ENCODE measurements around the gene SRD5A3. TPM values are rescaled to one million over a fixed set of nuclear protein-coding genes. Genes with fewer than 3 reads are reported as not detected.

The SRD5A3 gene
- total RNA-seq, 2 donors from 2014 or later, result 6.7 to 11.5 TPM

DNA sequence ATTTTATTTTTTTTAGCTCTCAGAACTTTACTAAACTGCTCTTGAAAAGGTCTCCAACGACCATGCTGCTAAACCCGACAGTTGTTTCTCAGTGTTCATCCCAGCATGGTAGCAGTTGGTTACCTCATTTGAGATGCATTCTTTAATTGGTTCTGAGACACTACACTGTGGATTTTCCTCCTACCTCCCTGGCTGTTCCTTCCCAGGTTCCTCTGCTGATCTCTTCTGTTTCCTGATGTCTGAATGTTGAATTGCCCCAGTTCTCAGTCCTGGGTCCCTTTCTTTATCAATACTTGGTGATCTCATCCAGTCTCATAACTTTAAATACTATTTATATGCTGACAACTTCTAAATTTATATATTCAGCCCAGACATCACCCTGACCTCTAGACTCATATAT is 30.7 kb downstream of the SRD5A3 start:
- DNase-seq (no peak), ATAC-seq (no peak)
- Histone ChIP-seq H3K4me3 (no peak overlapping the region), H3K9me3 (no peaks in the 10 kb centered on the region), H3K36me3 (replicated peaks in 1 of 2; ENCODE audit: insufficient read depth in 1 of 2, low read depth in 2 of 2) (no peaks in the 10 kb centered on the region), H3K27ac (no peak overlapping the region), H3K4me1 (peaks cover 7% of the 10 kb centered on the region), H3K27me3 (no peaks in the 10 kb centered on the region)
- 91 to 93% methylated on average over 2 of the region's 2 CpGs for WGBS, 2 donors
- intact Hi-C loops (cut with DNase I), result no loop called here
- TF ChIP-seq POLR2A (IDR thresholded peaks at IDR 0.05), result no peak
- TF ChIP-seq, protein P1, sequence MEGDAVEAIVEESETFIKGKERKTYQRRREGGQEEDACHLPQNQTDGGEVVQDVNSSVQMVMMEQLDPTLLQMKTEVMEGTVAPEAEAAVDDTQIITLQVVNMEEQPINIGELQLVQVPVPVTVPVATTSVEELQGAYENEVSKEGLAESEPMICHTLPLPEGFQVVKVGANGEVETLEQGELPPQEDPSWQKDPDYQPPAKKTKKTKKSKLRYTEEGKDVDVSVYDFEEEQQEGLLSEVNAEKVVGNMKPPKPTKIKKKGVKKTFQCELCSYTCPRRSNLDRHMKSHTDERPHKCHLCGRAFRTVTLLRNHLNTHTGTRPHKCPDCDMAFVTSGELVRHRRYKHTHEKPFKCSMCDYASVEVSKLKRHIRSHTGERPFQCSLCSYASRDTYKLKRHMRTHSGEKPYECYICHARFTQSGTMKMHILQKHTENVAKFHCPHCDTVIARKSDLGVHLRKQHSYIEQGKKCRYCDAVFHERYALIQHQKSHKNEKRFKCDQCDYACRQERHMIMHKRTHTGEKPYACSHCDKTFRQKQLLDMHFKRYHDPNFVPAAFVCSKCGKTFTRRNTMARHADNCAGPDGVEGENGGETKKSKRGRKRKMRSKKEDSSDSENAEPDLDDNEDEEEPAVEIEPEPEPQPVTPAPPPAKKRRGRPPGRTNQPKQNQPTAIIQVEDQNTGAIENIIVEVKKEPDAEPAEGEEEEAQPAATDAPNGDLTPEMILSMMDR (IDR thresholded peaks at IDR 0.05), result no peak

- H3K4me3 ChIP-seq, result no peak overlapping the region
- DNase-seq (peak; percentile 70 to 80 (median 76)), ATAC-seq (peak; percentile 56)
- H3K36me3 ChIP-seq (replicated peaks in 1 of 2; ENCODE audit: insufficient read depth in 1 of 2, low read depth in 2 of 2), result no peaks in the 10 kb centered on the region
- TF ChIP-seq, protein P1 (IDR thresholded peaks at IDR 0.05), result no peak
- no peak for TF ChIP-seq POLR2A (IDR thresholded peaks at IDR 0.05)
- no peaks in the 10 kb centered on the region for H3K9me3 ChIP-seq
- H3K27ac ChIP-seq, result peak overlapping the region in 1 of 4 donors; percentile 62
- H3K4me1 ChIP-seq, result peaks cover 7% of the 10 kb centered on the region
- 32 to 38% methylated on average over 13 of the region's 13 CpGs for WGBS, 2 donors
- H3K27me3 ChIP-seq, result no peaks in the 10 kb centered on the region
- intact Hi-C loops (cut with DNase I), result no loop called here
Measured at GRCh38 chr4:55378617-55379467, 32.8 kb downstream of the SRD5A3 start.

DNA sequence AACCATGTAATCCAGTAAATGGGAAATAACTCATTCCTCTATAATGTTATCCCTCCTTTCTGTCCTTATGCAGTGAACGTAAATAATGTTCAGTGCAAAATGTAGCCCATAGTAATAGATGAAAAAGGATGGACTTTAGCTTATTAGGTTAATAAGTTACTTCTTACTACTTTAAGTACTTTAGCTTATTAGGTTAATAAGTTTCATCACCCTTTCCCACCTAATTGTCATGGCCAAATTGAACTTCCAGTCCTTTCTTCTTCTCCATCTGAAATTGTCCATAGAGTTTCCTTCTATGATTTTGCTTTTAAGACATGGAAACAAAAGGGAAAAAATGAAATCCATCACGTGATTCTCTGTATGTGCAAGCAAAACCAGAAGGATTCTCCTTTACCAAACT is 34.5 kb downstream of the SRD5A3 start:
- 87 to 89% methylated on average over 2 of the region's 2 CpGs for WGBS, 2 donors
- ATAC-seq, result no peak
- TF ChIP-seq, protein P1 (IDR thresholded peaks at IDR 0.05), result no peak
- TF ChIP-seq POLR2A (IDR thresholded peaks at IDR 0.05), result no peak
- Histone ChIP-seq H3K36me3 (replicated peaks in 1 of 2; ENCODE audit: insufficient read depth in 1 of 2, low read depth in 2 of 2) (no peaks in the 10 kb centered on the region), H3K27me3 (no peaks in the 10 kb centered on the region), H3K4me1 (peaks cover 17% of the 10 kb centered on the region), H3K9me3 (no peaks in the 10 kb centered on the region), H3K27ac (no peak overlapping the region), H3K4me3 (no peak overlapping the region)
- no peak for DNase-seq
- intact Hi-C loops (cut with DNase I), result no loop called here

DNA sequence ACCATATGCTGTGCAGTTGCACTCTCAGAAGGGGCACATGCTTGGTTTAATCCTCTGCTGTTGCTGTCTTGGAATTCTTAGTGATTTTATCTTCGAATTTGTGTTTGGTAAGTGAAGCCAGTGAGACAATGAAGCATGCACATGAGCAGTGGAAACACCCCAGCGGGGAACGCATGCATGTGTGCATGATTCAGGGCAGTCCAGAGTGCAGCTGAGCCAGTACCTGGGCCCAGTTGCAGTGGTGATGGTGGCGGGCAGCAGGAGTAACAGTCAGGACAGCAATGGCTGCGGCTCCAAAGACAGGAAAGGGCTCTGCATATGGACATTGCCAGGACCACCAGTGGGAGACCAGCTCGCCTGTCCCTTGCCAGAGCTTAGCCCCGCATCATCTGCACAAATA is 35.5 kb downstream of the SRD5A3 start:
- no peak for ATAC-seq
- H3K27me3 ChIP-seq, result no peaks in the 10 kb centered on the region

More for the DNA sequence above, 35.5 kb downstream of the SRD5A3 start:
- Histone ChIP-seq H3K4me1 (peaks cover 26% of the 10 kb centered on the region), H3K27ac (no peak overlapping the region), H3K9me3 (no peaks in the 10 kb centered on the region), H3K4me3 (no peak overlapping the region), H3K36me3 (replicated peaks in 1 of 2; ENCODE audit: insufficient read depth in 1 of 2, low read depth in 2 of 2) (no peaks in the 10 kb centered on the region)
- intact Hi-C loops (cut with DNase I), result no loop called here
- no peak for DNase-seq
- 89 to 93% methylated on average over 7 of the region's 7 CpGs for WGBS, 2 donors
- no peak for TF ChIP-seq POLR2A (IDR thresholded peaks at IDR 0.05)
- TF ChIP-seq, protein P1 (IDR thresholded peaks at IDR 0.05), result no peak

All from body of pancreas (tissue), 4 donors.